ENCODE results near the gene KLHL29. TPM values are rescaled to one million over a fixed set of nuclear protein-coding genes. Genes with fewer than 3 reads are reported as not detected.

Gene KLHL29
- total RNA-seq, 1 experiment from 2014 or later: 2.6 TPM

GRCh38 chr2:23668756-23669304, 283.9 kb downstream of the KLHL29 start:
- H3K27ac ChIP-seq (ENCODE audit: low read length): no peak overlapping the region
- no peaks in the 10 kb centered on the region for H3K4me1 ChIP-seq (ENCODE audit: insufficient read depth, low read length)
- no peak overlapping the region for H2AFZ ChIP-seq (ENCODE audit: low read length)
- H3K36me3 ChIP-seq (ENCODE audit: low read depth, low read length): no peaks in the 10 kb centered on the region
- no peaks in the 10 kb centered on the region for H3K79me2 ChIP-seq (ENCODE audit: low read length)
- ChIA-PET POLR2A (ENCODE audit: unreplicated experiment) (no interaction called here), CTCF (no interaction called here)
- no peak for DNase-seq
- no TSS peak for BruUV-seq (replicated peaks)
- no peaks in the 10 kb centered on the region for H3K9me3 ChIP-seq (ENCODE audit: low read length)
- H3K4me2 ChIP-seq (ENCODE audit: low read length): no peak overlapping the region
- TF ChIP-seq EZH2 (IDR thresholded peaks at IDR 0.05; ENCODE audit: low read length, unreplicated experiment) (no peak), EZH2phosphoT487 (IDR thresholded peaks at IDR 0.05; ENCODE audit: borderline replicate concordance, low read length) (no peak), CTCF (conservative IDR thresholded peaks at IDR 0.05; ENCODE audit: low read depth, low read length) (no peak)
- intact Hi-C loops (cut with micrococcal nuclease): no loop called here
- no peaks in the 10 kb centered on the region for H4K20me1 ChIP-seq (ENCODE audit: low read length)
- no peaks in the 10 kb centered on the region for H3F3A ChIP-seq (ENCODE audit: low read length, unreplicated experiment)
- no peak for ATAC-seq
- no peak overlapping the region for H3K9ac ChIP-seq (ENCODE audit: low read length)
- no peak overlapping the region for H3K4me3 ChIP-seq (ENCODE audit: low read length)
- no peaks in the 10 kb centered on the region for H3K27me3 ChIP-seq (ENCODE audit: low read length)
- no peaks in the 10 kb centered on the region for H3K9me2 ChIP-seq (replicated peaks; ENCODE audit: low read length)

GRCh38 chr2:23669413-23670244, 284.6 kb downstream of the KLHL29 start:
- Histone ChIP-seq H3K4me3 (ENCODE audit: low read length) (no peak overlapping the region), H3K79me2 (ENCODE audit: low read length) (no peaks in the 10 kb centered on the region), H3K9me3 (ENCODE audit: low read length) (no peaks in the 10 kb centered on the region), H3K36me3 (ENCODE audit: low read depth, low read length) (no peaks in the 10 kb centered on the region), H3K9ac (ENCODE audit: low read length) (no peak overlapping the region), H3K4me2 (ENCODE audit: low read length) (no peak overlapping the region), H4K20me1 (ENCODE audit: low read length) (no peaks in the 10 kb centered on the region), H3K9me2 (replicated peaks; ENCODE audit: low read length) (no peaks in the 10 kb centered on the region), H3K27me3 (ENCODE audit: low read length) (no peaks in the 10 kb centered on the region), H3F3A (ENCODE audit: low read length, unreplicated experiment) (no peaks in the 10 kb centered on the region), H3K4me1 (ENCODE audit: insufficient read depth, low read length) (no peaks in the 10 kb centered on the region), H2AFZ (ENCODE audit: low read length) (no peak overlapping the region), H3K27ac (ENCODE audit: low read length) (no peak overlapping the region)
- POLR2A ChIA-PET (ENCODE audit: unreplicated experiment): no interaction called here
- DNase-seq: no peak
- intact Hi-C loops (cut with micrococcal nuclease): no loop called here
- CTCF ChIA-PET: no interaction called here
- ATAC-seq: no peak
- TF ChIP-seq EZH2 (IDR thresholded peaks at IDR 0.05; ENCODE audit: low read length, unreplicated experiment) (no peak), EZH2phosphoT487 (IDR thresholded peaks at IDR 0.05; ENCODE audit: borderline replicate concordance, low read length) (no peak), CTCF (conservative IDR thresholded peaks at IDR 0.05; ENCODE audit: low read depth, low read length) (no peak)
- no TSS peak for BruUV-seq (replicated peaks)

- ChIA-PET POLR2A (ENCODE audit: unreplicated experiment) (no interaction called here), CTCF (no interaction called here)
- Histone ChIP-seq H3K36me3 (ENCODE audit: low read depth, low read length) (no peaks in the 10 kb centered on the region), H3K4me2 (ENCODE audit: low read length) (no peak overlapping the region), H3K4me3 (ENCODE audit: low read length) (no peak overlapping the region), H4K20me1 (ENCODE audit: low read length) (no peaks in the 10 kb centered on the region), H3K27ac (ENCODE audit: low read length) (no peak overlapping the region), H3F3A (ENCODE audit: low read length, unreplicated experiment) (no peaks in the 10 kb centered on the region), H3K9me3 (ENCODE audit: low read length) (no peaks in the 10 kb centered on the region), H3K27me3 (ENCODE audit: low read length) (no peaks in the 10 kb centered on the region), H3K4me1 (ENCODE audit: insufficient read depth, low read length) (no peaks in the 10 kb centered on the region), H3K9ac (ENCODE audit: low read length) (no peak overlapping the region), H3K79me2 (ENCODE audit: low read length) (no peaks in the 10 kb centered on the region), H3K9me2 (replicated peaks; ENCODE audit: low read length) (no peaks in the 10 kb centered on the region), H2AFZ (ENCODE audit: low read length) (no peak overlapping the region)
- ATAC-seq (no peak), DNase-seq (no peak)
- TF ChIP-seq EZH2 (IDR thresholded peaks at IDR 0.05; ENCODE audit: low read length, unreplicated experiment) (no peak), CTCF (conservative IDR thresholded peaks at IDR 0.05; ENCODE audit: low read depth, low read length) (no peak), EZH2phosphoT487 (IDR thresholded peaks at IDR 0.05; ENCODE audit: borderline replicate concordance, low read length) (no peak)
- no TSS peak for BruUV-seq (replicated peaks)
- intact Hi-C loops (cut with micrococcal nuclease): no loop called here
Observed at GRCh38 chr2:23670245-23670592, 285.2 kb downstream of the KLHL29 start.
